GM23338 (cell line): ENCODE data around the gene NXPE3. TPM values are rescaled to one million over a fixed set of nuclear protein-coding genes. Genes with fewer than 3 reads are reported as not detected.

Experiments used
- ATAC-seq: fragments of 200-7000 bp; cut with Tn5 transposase; 3 replicates; pipeline ENCODE4 v1.9.1; 2020
- DNase-seq: peaks from one replicate; pipeline ENCODE4 v3.0.0-alpha.2; 2015; ENCODE audit warnings: low spot score
- H2AFZ ChIP-seq: fragments of 200-600 bp; sonication (generic); 2 replicates; pipeline ENCODE4 v1.8.0; 2016; ENCODE audit warnings: antibody characterized with exemption, mild to moderate bottlenecking, moderate library complexity
- H3F3A ChIP-seq: fragments of 200-600 bp; sonication (generic); replicated peaks from 2 replicates; pipeline ENCODE4 v1.8.0; 2017; ENCODE audit warnings: antibody characterized with exemption, mixed run types, low read depth
- H3K27ac ChIP-seq: fragments of 200-600 bp; sonication (generic); 2 replicates; pipeline ENCODE4 v1.6.1; 2016; ENCODE audit warnings: low read depth
- H3K27me3 ChIP-seq: fragments of 200-600 bp; sonication (generic); 2 replicates; pipeline ENCODE4 v1.8.0; 2016; ENCODE audit warnings: mild to moderate bottlenecking, mixed run types, moderate library complexity; ENCODE audit not compliant: insufficient read depth
- H3K36me3 ChIP-seq: fragments of 200-600 bp; sonication (generic); 2 replicates; pipeline ENCODE4 v1.8.0; 2016; ENCODE audit warnings: mild to moderate bottlenecking; ENCODE audit not compliant: insufficient read depth
- H3K4me1 ChIP-seq: fragments of 200-600 bp; sonication (generic); 2 replicates; pipeline ENCODE4 v1.8.0; 2016; ENCODE audit warnings: mild to moderate bottlenecking, moderate library complexity; ENCODE audit not compliant: insufficient read depth
- H3K4me2 ChIP-seq: fragments of 200-600 bp; sonication (generic); 2 replicates; pipeline ENCODE4 v1.7.1; 2017; ENCODE audit warnings: mixed run types
- H3K4me3 ChIP-seq: fragments of 200-600 bp; sonication (generic); 2 replicates; pipeline ENCODE4 v1.6.1; 2016; ENCODE audit warnings: mixed run types
- H3K79me2 ChIP-seq: fragments of 200-600 bp; sonication (generic); replicated peaks from 2 replicates; pipeline ENCODE4 v1.8.0; 2017; ENCODE audit warnings: mild to moderate bottlenecking; ENCODE audit not compliant: insufficient read depth
- H3K9me2 ChIP-seq: fragments of 200-600 bp; sonication (generic); 2 replicates; pipeline ENCODE4 v1.8.0; 2017; ENCODE audit not compliant: insufficient read depth
- H4K20me1 ChIP-seq: fragments of 200-600 bp; sonication (generic); replicated peaks from 2 replicates; pipeline ENCODE4 v1.8.0; 2017; ENCODE audit warnings: mild to moderate bottlenecking; ENCODE audit not compliant: insufficient read depth
- H3K27ac Mint-ChIP-seq: 2 replicates; pipeline ENCODE4 v1.8.0; 2020; ENCODE audit warnings: inconsistent platforms, mild to moderate bottlenecking, moderate library complexity, mixed read lengths
- H3K27me3 Mint-ChIP-seq: 3 replicates; pipeline ENCODE4 v1.8.0; 2022; ENCODE audit warnings: low read depth, mild to moderate bottlenecking, moderate library complexity, mixed read lengths, inconsistent platforms; ENCODE audit not compliant: insufficient read depth, poor library complexity
- H3K36me3 Mint-ChIP-seq: 3 replicates; pipeline ENCODE4 v1.8.0; 2021; ENCODE audit warnings: low read depth, mild to moderate bottlenecking, inconsistent platforms, moderate library complexity, mixed read lengths
- H3K4me1 Mint-ChIP-seq: 3 replicates; pipeline ENCODE4 v1.8.0; 2020; ENCODE audit warnings: mild to moderate bottlenecking, inconsistent platforms, mixed read lengths
- H3K4me3 Mint-ChIP-seq: 3 replicates; pipeline ENCODE4 v1.8.0; 2021; ENCODE audit warnings: moderate library complexity, mild to moderate bottlenecking, inconsistent platforms, mixed read lengths
- H3K9me3 Mint-ChIP-seq: 3 replicates; pipeline ENCODE4 v1.8.0; 2020; ENCODE audit warnings: moderate library complexity, mild to moderate bottlenecking, inconsistent platforms, mixed read lengths
- CREB1 ChIP-seq: fragments of 250-450 bp; sonication (Bioruptor Pico); IDR thresholded peaks from 2 replicates; pipeline ENCODE4 v1.5.0; 2020; ENCODE audit warnings: low read depth, mild to moderate bottlenecking, moderate library complexity
- ETS1 ChIP-seq: IDR thresholded peaks from 2 replicates; pipeline ENCODE4 v1.6.1; 2016; ENCODE audit warnings: antibody characterized with exemption
- EZH2 ChIP-seq: fragments of 200-600 bp; sonication (generic); IDR thresholded peaks from one replicate; pipeline ENCODE4 v1.8.0; 2017; ENCODE audit warnings: antibody characterized with exemption, mild to moderate bottlenecking, low read depth; ENCODE audit not compliant: unreplicated experiment
- JUNB ChIP-seq: IDR thresholded peaks from one replicate; pipeline ENCODE4 v1.6.1; 2016; ENCODE audit warnings: antibody characterized with exemption; ENCODE audit not compliant: unreplicated experiment
- NANOG ChIP-seq: IDR thresholded peaks from 2 replicates; pipeline ENCODE4 v1.6.1; 2016; ENCODE audit warnings: antibody characterized with exemption, borderline replicate concordance
- REST ChIP-seq: IDR thresholded peaks from one replicate; pipeline ENCODE4 v1.6.1; 2018; ENCODE audit warnings: antibody characterized with exemption; ENCODE audit not compliant: unreplicated experiment
- STAT1 ChIP-seq: IDR thresholded peaks from one replicate; pipeline ENCODE4 v1.6.1; 2016; ENCODE audit warnings: antibody characterized with exemption; ENCODE audit not compliant: unreplicated experiment
- ZNF114 ChIP-seq: fragments of 250-450 bp; sonication (Bioruptor Pico); IDR thresholded peaks from 2 replicates; pipeline ENCODE4 v1.5.0; 2020; ENCODE audit warnings: mild to moderate bottlenecking, moderate library complexity
- ZNF331 ChIP-seq: fragments of 250-450 bp; sonication (Bioruptor Pico); IDR thresholded peaks from 2 replicates; pipeline ENCODE4 v1.5.0; 2020; ENCODE audit warnings: low read depth, mild to moderate bottlenecking, moderate library complexity
- polyA plus RNA-seq: library from polyadenylated mRNA; unstranded; fragments of >200 nt; fragmentation: Nextera tagmentation; extraction: Ambion mirVana; gene quantifications from 2 replicates; pipeline ENCODE4 v1.2.1, GENCODE V29; 2016
- total RNA-seq: library from RNA; depleted of rRNA; stranded (reverse); fragments of >200 nt; shearing (Covaris generic); gene quantifications from 2 replicates; pipeline ENCODE4 v1.2.3, GENCODE V29; 2014
- TF ChIP-seq, protein P1 (sequence below), 2 experiments: fragments of 200-600 bp in 1 of 2; sonication (generic) in 1 of 2; conservative IDR thresholded peaks; 2 replicates each; pipeline versions ENCODE4 v1.5.1 to v1.6.1; 2016 to 2017; ENCODE audit warnings: antibody characterized with exemption in 2 of 2, low read depth in 2 of 2, mild to moderate bottlenecking in 2 of 2, moderate library complexity in 1 of 2

The NXPE3 gene
- total and polyA plus RNA-seq, 2 experiments from 2014 or later, result 13.3 to 20.8 TPM

DNA sequence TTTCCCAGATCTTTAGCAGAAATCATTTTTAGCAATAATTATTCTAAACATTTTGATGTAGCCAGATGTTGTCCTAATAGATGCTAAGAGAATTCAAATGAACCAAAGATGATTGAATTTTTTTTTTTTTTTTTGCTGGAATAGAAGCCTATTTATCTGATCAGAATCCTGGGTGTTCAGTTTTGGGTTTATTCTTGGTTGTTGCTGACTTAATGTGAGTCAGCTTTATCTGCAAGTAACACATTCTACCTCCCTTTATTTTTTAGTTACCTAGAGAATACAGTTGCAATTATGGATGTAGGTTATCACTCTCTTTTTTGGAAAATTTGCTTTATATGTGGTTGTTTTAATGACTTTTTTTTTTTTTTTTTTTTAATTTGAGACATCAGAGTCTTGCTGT, 48.2 kb upstream of the NXPE3 start:
- Histone ChIP-seq H3K79me2 (peaks cover 4% of the 10 kb centered on the region; the same call in 1 of the 2 replicates), H4K20me1 (no peaks in the 10 kb centered on the region; the same call in 1 of the 2 replicates), H3K36me3 (peaks cover 40% of the 10 kb centered on the region), H3K27me3 (no peaks in the 10 kb centered on the region), H3K27ac (no peak overlapping the region), H3F3A (no peaks in the 10 kb centered on the region), H3K9me2 (no peaks in the 10 kb centered on the region), H2AFZ (no peak overlapping the region), H3K4me3 (no peak overlapping the region), H3K4me2 (no peak overlapping the region), H3K4me1 (no peaks in the 10 kb centered on the region)
- H3K4me1 Mint-ChIP-seq, result no peaks in the 10 kb centered on the region
- no peak for TF ChIP-seq CREB1 (CRISPR knock-in tag)
- TF ChIP-seq ZNF114 (CRISPR knock-in tag), result no peak
- no peak for TF ChIP-seq REST
- TF ChIP-seq NANOG, result no peak
- no peak for TF ChIP-seq ZNF331 (CRISPR knock-in tag)
- no peak for TF ChIP-seq ETS1
- TF ChIP-seq JUNB, result no peak
- TF ChIP-seq, protein P1, sequence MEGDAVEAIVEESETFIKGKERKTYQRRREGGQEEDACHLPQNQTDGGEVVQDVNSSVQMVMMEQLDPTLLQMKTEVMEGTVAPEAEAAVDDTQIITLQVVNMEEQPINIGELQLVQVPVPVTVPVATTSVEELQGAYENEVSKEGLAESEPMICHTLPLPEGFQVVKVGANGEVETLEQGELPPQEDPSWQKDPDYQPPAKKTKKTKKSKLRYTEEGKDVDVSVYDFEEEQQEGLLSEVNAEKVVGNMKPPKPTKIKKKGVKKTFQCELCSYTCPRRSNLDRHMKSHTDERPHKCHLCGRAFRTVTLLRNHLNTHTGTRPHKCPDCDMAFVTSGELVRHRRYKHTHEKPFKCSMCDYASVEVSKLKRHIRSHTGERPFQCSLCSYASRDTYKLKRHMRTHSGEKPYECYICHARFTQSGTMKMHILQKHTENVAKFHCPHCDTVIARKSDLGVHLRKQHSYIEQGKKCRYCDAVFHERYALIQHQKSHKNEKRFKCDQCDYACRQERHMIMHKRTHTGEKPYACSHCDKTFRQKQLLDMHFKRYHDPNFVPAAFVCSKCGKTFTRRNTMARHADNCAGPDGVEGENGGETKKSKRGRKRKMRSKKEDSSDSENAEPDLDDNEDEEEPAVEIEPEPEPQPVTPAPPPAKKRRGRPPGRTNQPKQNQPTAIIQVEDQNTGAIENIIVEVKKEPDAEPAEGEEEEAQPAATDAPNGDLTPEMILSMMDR (conservative IDR thresholded peaks at IDR 0.05; ENCODE audit: low read depth in 2 of 2), result no peak
- no peaks in the 10 kb centered on the region for H3K27me3 Mint-ChIP-seq
- no peak for ATAC-seq
- H3K4me3 Mint-ChIP-seq, result no peak overlapping the region
- DNase-seq, result no peak
- peaks cover 68% of the 10 kb centered on the region for H3K36me3 Mint-ChIP-seq
- H3K27ac Mint-ChIP-seq, result no peak overlapping the region
- H3K9me3 Mint-ChIP-seq, result peaks cover 5% of the 10 kb centered on the region; the same call in 1 of the 3 replicates

DNA sequence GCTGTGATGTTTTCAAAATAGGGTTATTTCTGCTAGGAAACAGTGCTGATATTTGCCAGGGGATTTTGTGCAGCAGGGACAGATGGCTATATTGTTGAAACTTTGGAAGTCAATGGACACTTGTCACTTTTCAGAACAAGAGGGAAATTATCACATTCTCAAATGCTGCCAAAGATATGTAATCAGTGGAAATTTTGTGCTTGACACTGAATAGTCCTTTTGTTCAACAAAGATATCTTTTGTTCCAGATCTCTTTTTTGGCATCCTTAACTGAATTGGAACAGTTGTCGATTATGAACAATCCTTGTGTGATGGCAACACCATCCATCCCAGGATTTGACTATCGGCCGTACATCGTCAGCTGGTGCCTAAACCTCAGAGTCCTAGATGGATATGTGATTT, 46.8 kb upstream of the NXPE3 start:
- no peaks in the 10 kb centered on the region for H3K4me1 Mint-ChIP-seq
- peaks cover 45% of the 10 kb centered on the region for H3K36me3 ChIP-seq
- no peak overlapping the region for H2AFZ ChIP-seq
- peaks cover 17% of the 10 kb centered on the region for H3K9me3 Mint-ChIP-seq
- H3K27ac Mint-ChIP-seq, result no peak overlapping the region
- H3K27me3 Mint-ChIP-seq, result no peaks in the 10 kb centered on the region
- no peak overlapping the region for H3K27ac ChIP-seq
- no peak overlapping the region for H3K4me3 Mint-ChIP-seq
- H3K9me2 ChIP-seq, result no peaks in the 10 kb centered on the region
- H3K4me1 ChIP-seq, result no peaks in the 10 kb centered on the region
- no peaks in the 10 kb centered on the region; the same call in 1 of the 2 replicates for H4K20me1 ChIP-seq
- no peak overlapping the region for H3K4me2 ChIP-seq
- H3K79me2 ChIP-seq, result no peaks in the 10 kb centered on the region
- no peaks in the 10 kb centered on the region for H3K27me3 ChIP-seq
- H3K4me3 ChIP-seq, result no peak overlapping the region
- peaks cover 81% of the 10 kb centered on the region for H3K36me3 Mint-ChIP-seq
- DNase-seq, result no peak
- ATAC-seq, result no peak
- no peaks in the 10 kb centered on the region for H3F3A ChIP-seq
- TF ChIP-seq, protein P1 (conservative IDR thresholded peaks at IDR 0.05; ENCODE audit: low read depth in 2 of 2), result no peak
- TF ChIP-seq STAT1 (no peak), ETS1 (no peak), EZH2 (no peak)
